GM12878 (cell line): ENCODE data around the gene SV2B. TPM values are rescaled to one million over a fixed set of nuclear protein-coding genes. Genes with fewer than 3 reads are reported as not detected.

ENCODE experiments used
- ATAC-seq: fragments of 200-7000 bp; cut with Tn5 transposase; 3 replicates; pipeline ENCODE4 v1.9.1; 2020; ENCODE audit warnings: mild to moderate bottlenecking, moderate library complexity
- BruUV-seq: library from RNA; stranded (reverse); fragments of 400-500 nt; replicated peaks from 2 replicates; lab custom pipeline; 2021; lab: Mats Ljungman, UMichigan
- CTCF ChIA-PET: fragments of 300-600 bp; sonication (Branson Sonifier 250); formaldehyde crosslinking; extraction: SDS; loops from one replicate; lab custom pipeline; 2021; ENCODE audit warnings: inconsistent platforms; lab: Yijun Ruan, JAX
- POLR2A ChIA-PET: fragments of 350-600 bp; formaldehyde crosslinking; extraction: SDS; loops from one replicate; lab custom pipeline; 2021; ENCODE audit warnings: inconsistent platforms; lab: Charles Lee
- RAD21 ChIA-PET: fragments of 300-600 bp; sonication (Branson Sonifier 250); formaldehyde crosslinking; loops from one replicate; lab custom pipeline; 2023; ENCODE audit warnings: antibody characterized with exemption; ENCODE audit not compliant: unreplicated experiment; lab: Charles Lee
- SMC1A ChIA-PET: fragments of 300-600 bp; sonication (Branson Sonifier 250); formaldehyde crosslinking; loops from one replicate; lab custom pipeline; 2023; ENCODE audit not compliant: unreplicated experiment, uncharacterized antibody; lab: Charles Lee
- DNase-seq: peaks from one replicate; pipeline ENCODE4 v3.0.0-alpha.2; 2011; ENCODE audit warnings: low read depth, low spot score
- FAIRE-seq: peaks from 3 replicates; lab custom pipeline; 2011; peaks lifted over from hg19 to GRCh38; lab: Jason Lieb, UNC
- H2AFZ ChIP-seq: 2 replicates; pipeline ENCODE4 v1.6.0; 2011; ENCODE audit warnings: low read depth, low read length, control low read depth; ENCODE audit not compliant: control insufficient read depth
- H3K27ac ChIP-seq: 2 replicates; pipeline ENCODE4 v1.5.1; 2011; ENCODE audit warnings: control low read depth; ENCODE audit not compliant: control insufficient read depth, insufficient read depth
- H3K27me3 ChIP-seq, 2 experiments: replicated peaks in 1 of 2; 2 replicates each; pipeline versions ENCODE4 v1.6.0 to v1.6.1; 2011; ENCODE audit warnings: low read length in 1 of 2; ENCODE audit not compliant: control insufficient read depth in 2 of 2, insufficient read depth in 2 of 2
- H3K36me3 ChIP-seq, 2 experiments: 2 replicates each; pipeline ENCODE4 v1.5.1; 2011; ENCODE audit warnings: low read length in 1 of 2; ENCODE audit not compliant: control insufficient read depth in 2 of 2, insufficient read depth in 2 of 2
- H3K4me1 ChIP-seq: 2 replicates; pipeline ENCODE4 v1.6.1; 2011; ENCODE audit warnings: mild to moderate bottlenecking, low read length, moderate library complexity, mixed read lengths; ENCODE audit not compliant: control insufficient read depth, insufficient read depth
- H3K4me2 ChIP-seq: 2 replicates; pipeline ENCODE4 v1.6.0; 2011; ENCODE audit warnings: control low read depth; ENCODE audit not compliant: control insufficient read depth, insufficient read depth
- H3K4me3 ChIP-seq: fragments of 200-600 bp; sonication (generic); 2 replicates; pipeline ENCODE4 v1.5.1; 2016
- H3K79me2 ChIP-seq: 2 replicates; pipeline ENCODE4 v1.6.0; 2011; ENCODE audit warnings: low read length; ENCODE audit not compliant: control insufficient read depth, insufficient read depth
- H3K9ac ChIP-seq: 2 replicates; pipeline ENCODE4 v1.8.0; 2011; ENCODE audit warnings: low read length, control low read depth, mixed read lengths; ENCODE audit not compliant: control insufficient read depth, insufficient read depth
- H3K9me3 ChIP-seq: replicated peaks from 3 replicates; pipeline ENCODE4 v1.5.1; 2011; ENCODE audit warnings: mild to moderate bottlenecking, low read length; ENCODE audit not compliant: control insufficient read depth, insufficient read depth
- H4K20me1 ChIP-seq: 2 replicates; pipeline ENCODE4 v1.6.0; 2011; ENCODE audit not compliant: control insufficient read depth, insufficient read depth
- ATF7 ChIP-seq: fragments of 450-650 bp; IDR thresholded peaks from 2 replicates; pipeline ENCODE4 v1.6.1; 2016; ENCODE audit warnings: low read depth, mild to moderate bottlenecking
- CHD1 ChIP-seq: IDR thresholded peaks from 2 replicates; pipeline ENCODE4 v1.6.1; 2012; ENCODE audit warnings: low read depth, low read length, improper control_type of control experiment
- EZH2 ChIP-seq: IDR thresholded peaks from 2 replicates; pipeline ENCODE4 v1.6.1; 2012; ENCODE audit warnings: low read depth, mild to moderate bottlenecking, control low read depth, inconsistent platforms, low read length, borderline replicate concordance; ENCODE audit not compliant: control insufficient read depth
- FOS ChIP-seq: IDR thresholded peaks from 3 replicates; pipeline ENCODE4 v1.6.1; 2011; ENCODE audit warnings: borderline replicate concordance; ENCODE audit not compliant: insufficient read length; ENCODE audit errors: extremely low read depth
- HCFC1 ChIP-seq: fragments of 150-350 bp; IDR thresholded peaks from 2 replicates; pipeline ENCODE4 v1.6.1; 2014; ENCODE audit warnings: low read length
- MTA2 ChIP-seq: fragments of 450-650 bp; IDR thresholded peaks from 2 replicates; pipeline ENCODE4 v1.6.1; 2016; ENCODE audit warnings: low read depth, mild to moderate bottlenecking, moderate library complexity
- MTA3 ChIP-seq: IDR thresholded peaks from 2 replicates; pipeline ENCODE4 v1.6.1; 2012; ENCODE audit warnings: low read length, inconsistent platforms, borderline replicate concordance
- MXI1 ChIP-seq: fragments of 150-350 bp; IDR thresholded peaks from 2 replicates; pipeline ENCODE4 v1.6.1; 2011; ENCODE audit warnings: low read depth, mild to moderate bottlenecking, inconsistent platforms, low read length, improper control_type of control experiment
- NR2C2 ChIP-seq: IDR thresholded peaks from 2 replicates; pipeline ENCODE4 v1.6.1; 2011; ENCODE audit warnings: borderline replicate concordance, low read depth; ENCODE audit not compliant: control insufficient read depth, insufficient read length
- PML ChIP-seq: IDR thresholded peaks from 2 replicates; pipeline ENCODE4 v1.6.1; 2012; ENCODE audit warnings: low read length, inconsistent platforms
- SUZ12 ChIP-seq: fragments of 200-600 bp; sonication (generic); IDR thresholded peaks from one replicate; pipeline ENCODE4 v1.6.1; 2018; ENCODE audit warnings: antibody characterized with exemption, mild to moderate bottlenecking; ENCODE audit not compliant: unreplicated experiment
- TBL1XR1 ChIP-seq: IDR thresholded peaks from 2 replicates; pipeline ENCODE4 v1.6.1; 2012; ENCODE audit warnings: low read depth, low read length, improper control_type of control experiment
- TCF12 ChIP-seq: IDR thresholded peaks from 2 replicates; pipeline ENCODE4 v1.6.1; 2011; ENCODE audit warnings: low read depth, mild to moderate bottlenecking, low read length
- WRNIP1 ChIP-seq: IDR thresholded peaks from 2 replicates; pipeline ENCODE4 v1.6.1; 2011; ENCODE audit warnings: low read depth, low read length, improper control_type of control experiment, borderline replicate concordance
- ZNF207 ChIP-seq: fragments of 450-650 bp; IDR thresholded peaks from 2 replicates; pipeline ENCODE4 v1.6.1; 2014; ENCODE audit warnings: antibody characterized with exemption, mild to moderate bottlenecking, borderline replicate concordance
- ZNF217 ChIP-seq: fragments of 450-650 bp; IDR thresholded peaks from 2 replicates; pipeline ENCODE4 v1.6.1; 2017; ENCODE audit warnings: antibody characterized with exemption, mild to moderate bottlenecking
- WGBS: methylation state at CpG from one replicate; pipeline ENCODE4 v1.1.6; 2016; ENCODE audit warnings: low lambda C conversion rate; ENCODE audit not compliant: insufficient replicate concordance, insufficient coverage; ENCODE audit errors: missing lambda C conversion rate; 5-methylcytosine and 5-hydroxymethylcytosine counted together
- in situ Hi-C: fragments of 300-500 bp; cut with MboI; formaldehyde crosslinking; loops from 9 replicates; pipeline ENCODE4 v1.14.3; 2018; ENCODE audit warnings: mixed read lengths
- intact Hi-C: fragments of 100-400 bp; cut with micrococcal nuclease; formaldehyde crosslinking; loops from one replicate; pipeline ENCODE4 v1.14.2; 2022; ENCODE audit not compliant: unreplicated experiment
- polyA plus RNA-seq, 11 experiments: library from polyadenylated mRNA; depleted of rRNA in 4 of 11; unstranded in 6 of 11; stranded (reverse) in 5 of 11; fragments of >200 nt; fragmentation: Nextera tagmentation in 4 of 11; fragmentation: Illumina TruSeq in 1 of 11; extraction: Ambion mirVana in 4 of 11; extraction: Trizol in 1 of 11; gene quantifications; 1 replicate in 1 of 11; 2 replicates in 10 of 11; pipeline versions ENCODE4 v1.2.1 to v1.2.3, GENCODE V29; 2011 to 2016; ENCODE audit warnings: inconsistent platforms in 2 of 11, missing spikeins in 2 of 11, low read depth in 1 of 11
- total RNA-seq, 4 experiments: library from RNA; depleted of rRNA in 3 of 4; stranded (reverse); fragments of >200 nt in 3 of 4; fragmentation: Illumina TruSeq in 1 of 4; extraction: Trizol in 1 of 4; gene quantifications; 2 replicates each; pipeline versions ENCODE4 v1.2.1 to v1.2.3, GENCODE V29; 2013 to 2021
- TF ChIP-seq, protein P1 (sequence below): fragments of 450-650 bp; IDR thresholded peaks from 2 replicates; pipeline ENCODE4 v1.6.1; 2018; ENCODE audit warnings: borderline replicate concordance, mild to moderate bottlenecking; ENCODE audit not compliant: partially characterized antibody
- TF ChIP-seq, protein P2 (sequence below): fragments of 450-650 bp; IDR thresholded peaks from 2 replicates; pipeline ENCODE4 v1.6.1; 2016; ENCODE audit warnings: mild to moderate bottlenecking, moderate library complexity, borderline replicate concordance
- TF ChIP-seq, protein P3 (sequence below): IDR thresholded peaks from 2 replicates; pipeline ENCODE4 v1.6.1; 2011; ENCODE audit warnings: low read depth, mild to moderate bottlenecking, low read length, moderate library complexity, borderline replicate concordance; ENCODE audit errors: extremely low read depth

Gene SV2B
- total and polyA plus RNA-seq, 10 of the 15 experiments (the other 5 are each of a cell fraction or from before 2014, with no cell fraction given) = 0.03 to 1.7 (median 1.3) TPM

DNA sequence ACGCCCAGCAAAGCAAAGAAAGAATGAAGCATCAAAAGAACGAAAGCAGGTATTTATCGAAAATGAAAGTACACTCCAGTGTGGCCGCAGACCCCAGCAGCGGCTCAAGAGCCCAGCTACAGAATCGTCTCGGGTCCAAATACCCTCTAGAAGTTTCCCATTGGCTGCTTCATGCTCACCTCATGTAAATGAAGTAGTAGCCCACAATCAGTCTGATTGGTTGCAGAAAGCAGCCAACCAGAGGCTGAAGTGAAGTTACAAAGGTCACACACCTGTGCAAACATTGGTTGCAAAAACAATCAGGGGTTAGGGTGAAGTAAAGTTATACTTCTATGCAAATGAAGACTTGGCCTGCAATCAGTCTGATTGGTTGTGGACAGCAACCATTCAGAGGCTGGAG, 32.0 kb downstream of the SV2B start:
- in situ Hi-C loops = no loop called here
- Histone ChIP-seq H3K27me3 (no peaks in the 10 kb centered on the region), H4K20me1 (no peaks in the 10 kb centered on the region), H3K79me2 (no peaks in the 10 kb centered on the region), H3K9me3 (no peaks in the 10 kb centered on the region), H3K4me1 (peaks cover 29% of the 10 kb centered on the region), H3K27ac (no peak overlapping the region), H3K9ac (no peak overlapping the region), H3K36me3 (no peaks in the 10 kb centered on the region), H3K4me2 (no peak overlapping the region), H2AFZ (no peak overlapping the region), H3K4me3 (no peak overlapping the region)
- no peak for DNase-seq
- TF ChIP-seq, protein P1, sequence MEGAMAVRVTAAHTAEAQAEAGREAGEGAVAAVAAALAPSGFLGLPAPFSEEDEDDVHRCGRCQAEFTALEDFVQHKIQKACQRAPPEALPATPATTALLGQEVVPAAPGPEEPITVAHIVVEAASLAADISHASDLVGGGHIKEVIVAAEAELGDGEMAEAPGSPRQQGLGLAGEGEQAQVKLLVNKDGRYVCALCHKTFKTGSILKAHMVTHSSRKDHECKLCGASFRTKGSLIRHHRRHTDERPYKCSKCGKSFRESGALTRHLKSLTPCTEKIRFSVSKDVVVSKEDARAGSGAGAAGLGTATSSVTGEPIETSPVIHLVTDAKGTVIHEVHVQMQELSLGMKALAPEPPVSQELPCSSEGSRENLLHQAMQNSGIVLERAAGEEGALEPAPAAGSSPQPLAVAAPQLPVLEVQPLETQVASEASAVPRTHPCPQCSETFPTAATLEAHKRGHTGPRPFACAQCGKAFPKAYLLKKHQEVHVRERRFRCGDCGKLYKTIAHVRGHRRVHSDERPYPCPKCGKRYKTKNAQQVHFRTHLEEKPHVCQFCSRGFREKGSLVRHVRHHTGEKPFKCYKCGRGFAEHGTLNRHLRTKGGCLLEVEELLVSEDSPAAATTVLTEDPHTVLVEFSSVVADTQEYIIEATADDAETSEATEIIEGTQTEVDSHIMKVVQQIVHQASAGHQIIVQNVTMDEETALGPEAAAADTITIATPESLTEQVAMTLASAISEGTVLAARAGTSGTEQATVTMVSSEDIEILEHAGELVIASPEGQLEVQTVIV = no peak
- TF ChIP-seq WRNIP1 = no peak
- TF ChIP-seq ZNF207 = no peak
- TF ChIP-seq CHD1 = no peak
- no peak for TF ChIP-seq ZNF217
- TF ChIP-seq, protein P2, sequence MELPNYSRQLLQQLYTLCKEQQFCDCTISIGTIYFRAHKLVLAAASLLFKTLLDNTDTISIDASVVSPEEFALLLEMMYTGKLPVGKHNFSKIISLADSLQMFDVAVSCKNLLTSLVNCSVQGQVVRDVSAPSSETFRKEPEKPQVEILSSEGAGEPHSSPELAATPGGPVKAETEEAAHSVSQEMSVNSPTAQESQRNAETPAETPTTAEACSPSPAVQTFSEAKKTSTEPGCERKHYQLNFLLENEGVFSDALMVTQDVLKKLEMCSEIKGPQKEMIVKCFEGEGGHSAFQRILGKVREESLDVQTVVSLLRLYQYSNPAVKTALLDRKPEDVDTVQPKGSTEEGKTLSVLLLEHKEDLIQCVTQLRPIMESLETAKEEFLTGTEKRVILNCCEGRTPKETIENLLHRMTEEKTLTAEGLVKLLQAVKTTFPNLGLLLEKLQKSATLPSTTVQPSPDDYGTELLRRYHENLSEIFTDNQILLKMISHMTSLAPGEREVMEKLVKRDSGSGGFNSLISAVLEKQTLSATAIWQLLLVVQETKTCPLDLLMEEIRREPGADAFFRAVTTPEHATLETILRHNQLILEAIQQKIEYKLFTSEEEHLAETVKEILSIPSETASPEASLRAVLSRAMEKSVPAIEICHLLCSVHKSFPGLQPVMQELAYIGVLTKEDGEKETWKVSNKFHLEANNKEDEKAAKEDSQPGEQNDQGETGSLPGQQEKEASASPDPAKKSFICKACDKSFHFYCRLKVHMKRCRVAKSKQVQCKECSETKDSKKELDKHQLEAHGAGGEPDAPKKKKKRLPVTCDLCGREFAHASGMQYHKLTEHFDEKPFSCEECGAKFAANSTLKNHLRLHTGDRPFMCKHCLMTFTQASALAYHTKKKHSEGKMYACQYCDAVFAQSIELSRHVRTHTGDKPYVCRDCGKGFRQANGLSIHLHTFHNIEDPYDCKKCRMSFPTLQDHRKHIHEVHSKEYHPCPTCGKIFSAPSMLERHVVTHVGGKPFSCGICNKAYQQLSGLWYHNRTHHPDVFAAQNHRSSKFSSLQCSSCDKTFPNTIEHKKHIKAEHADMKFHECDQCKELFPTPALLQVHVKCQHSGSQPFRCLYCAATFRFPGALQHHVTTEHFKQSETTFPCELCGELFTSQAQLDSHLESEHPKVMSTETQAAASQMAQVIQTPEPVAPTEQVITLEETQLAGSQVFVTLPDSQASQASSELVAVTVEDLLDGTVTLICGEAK = no peak
- TF ChIP-seq MXI1 = no peak
- TF ChIP-seq MTA3 = no peak
- TF ChIP-seq NR2C2 = no peak
- TF ChIP-seq SUZ12 = no peak
- TF ChIP-seq ATF7 = no peak
- no peak for TF ChIP-seq EZH2
- no peak for TF ChIP-seq MTA2
- no peak for TF ChIP-seq TCF12
- TF ChIP-seq TBL1XR1 = no peak
- no peak for TF ChIP-seq FOS
- TF ChIP-seq PML = no peak
- TF ChIP-seq, protein P3, sequence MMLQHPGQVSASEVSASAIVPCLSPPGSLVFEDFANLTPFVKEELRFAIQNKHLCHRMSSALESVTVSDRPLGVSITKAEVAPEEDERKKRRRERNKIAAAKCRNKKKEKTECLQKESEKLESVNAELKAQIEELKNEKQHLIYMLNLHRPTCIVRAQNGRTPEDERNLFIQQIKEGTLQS = no peak
- no peak for TF ChIP-seq HCFC1
- CTCF ChIA-PET = no interaction called here
- no peak for ATAC-seq
- no peak for FAIRE-seq
- SMC1A ChIA-PET = no interaction called here
- BruUV-seq = no TSS peak
- WGBS = 66% methylated on average over 7 of the region's 7 CpGs
- POLR2A ChIA-PET = no interaction called here
- RAD21 ChIA-PET = no interaction called here
- intact Hi-C loops = no loop called here
